Central memory CD4-positive, alpha-beta T cell (primary cell): ENCODE measurements around the gene CATSPER3.

Experiments
- DNase-seq: peaks from one replicate; pipeline ENCODE4 v3.0.0; 2022
- total RNA-seq, 3 experiments: gene quantifications; one replicate each; lab custom pipeline; 2026; lab: John Stamatoyannopoulos, UW

The CATSPER3 gene
- 0.18 to 0.71 (median 0.19) reads per million in 3 experiments for total RNA-seq

- no peak for DNase-seq
Measured at GRCh38 chr5:134967607-134968006, at the start of gene CATSPER3. Gene CATSPER3, plus strand, starts transcription at chr5:134967907. Its CDS starts 85 bp downstream, at chr5:134967992.

- DNase-seq, result no peak
Measured at GRCh38 chr5:134918861-134919260, 48.8 kb upstream of the CATSPER3 start.

- DNase-seq, result no peak
Measured at GRCh38 chr5:134920848-134921575, 46.7 kb upstream of the CATSPER3 start.

- no peak for DNase-seq
Measured at GRCh38 chr5:134932508-134932907, 35.2 kb upstream of the CATSPER3 start.

- DNase-seq, result no peak
Measured at GRCh38 chr5:134934202-134934601, 33.5 kb upstream of the CATSPER3 start.

GRCh38 chr5:134935711-134936602, 31.8 kb upstream of the CATSPER3 start:
- DNase-seq, result no peak

- DNase-seq, result no peak
Measured at GRCh38 chr5:134937526-134937925, 30.2 kb upstream of the CATSPER3 start.

GRCh38 chr5:134938030-134938429, 29.7 kb upstream of the CATSPER3 start:
- no peak for DNase-seq

- DNase-seq, result no peak
Measured at GRCh38 chr5:134939500-134939899, 28.2 kb upstream of the CATSPER3 start.

- DNase-seq, result no peak
Measured at GRCh38 chr5:134943547-134943946, 24.2 kb upstream of the CATSPER3 start.

- no peak for DNase-seq
Measured at GRCh38 chr5:134944630-134945029, 23.1 kb upstream of the CATSPER3 start.

GRCh38 chr5:134945041-134945440, 22.7 kb upstream of the CATSPER3 start:
- no peak for DNase-seq

GRCh38 chr5:134948911-134949310, 18.8 kb upstream of the CATSPER3 start:
- no peak for DNase-seq

GRCh38 chr5:134949316-134949715, 18.4 kb upstream of the CATSPER3 start:
- no peak for DNase-seq

GRCh38 chr5:134957920-134958608, 9.6 kb upstream of the CATSPER3 start:
- DNase-seq, result no peak

GRCh38 chr5:134958755-134959154, 9.0 kb upstream of the CATSPER3 start:
- DNase-seq, result no peak

- no peak for DNase-seq
Measured at GRCh38 chr5:134963098-134963497, 4.6 kb upstream of the CATSPER3 start.

- peak; percentile 63 for DNase-seq
Measured at GRCh38 chr5:134964359-134965270, 3.1 kb upstream of the CATSPER3 start.

GRCh38 chr5:134965271-134965825, 2.4 kb upstream of the CATSPER3 start:
- DNase-seq, result no peak

GRCh38 chr5:134968055-134968454, 348 bp downstream of the CATSPER3 start:
- no peak for DNase-seq

GRCh38 chr5:134969166-134969565, 1.5 kb downstream of the CATSPER3 start:
- DNase-seq, result no peak
